Endometrial microvascular endothelial cells (primary cell): ENCODE measurements around the gene DDX4. TPM values are rescaled to one million over a fixed set of nuclear protein-coding genes. Genes with fewer than 3 reads are reported as not detected.
"Not testable (repeated sequence)": the region's sequence is repeated elsewhere in the genome, so short reads cannot be mapped to it uniquely, and the experiment has no call there.

Experiments used
- in situ Hi-C: cut with HindIII; loops from 2 replicates; pipeline ENCODE4 v1.10.0; 2017; ENCODE audit warnings: low sequenced_read_pairs, low pct_unique_long_range_greater_than_20kb; ENCODE audit errors: inconsistent ontology term
- total RNA-seq: library from RNA; depleted of rRNA; stranded (reverse); fragments of >200 nt; gene quantifications from one replicate; pipeline ENCODE4 v1.2.3, GENCODE V29; 2015; ENCODE audit errors: inconsistent ontology term

DDX4 gene
- total RNA-seq, 1 donor from 2014 or later: not detected

- in situ Hi-C loops: not testable (repeated sequence)
Observed at GRCh38 chr5:55815939-55816338, 78.1 kb downstream of the DDX4 start.

GRCh38 chr5:55816342-55816741 lies 78.5 kb downstream of the DDX4 start:
- in situ Hi-C loops: no loop called here

- in situ Hi-C loops: no loop called here
Observed at GRCh38 chr5:55817030-55817429, 79.2 kb downstream of the DDX4 start.

- in situ Hi-C loops: no loop called here
Observed at GRCh38 chr5:55820488-55820887, 82.6 kb downstream of the DDX4 start.

- in situ Hi-C loops: no loop called here
Observed at GRCh38 chr5:55821731-55822512, 84.1 kb downstream of the DDX4 start.

GRCh38 chr5:55823151-55823796 lies 85.4 kb downstream of the DDX4 start:
- in situ Hi-C loops: no loop called here

GRCh38 chr5:55829956-55830355 lies 92.1 kb downstream of the DDX4 start:
- in situ Hi-C loops: no loop called here

GRCh38 chr5:55832446-55832845 lies 94.6 kb downstream of the DDX4 start:
- in situ Hi-C loops: no loop called here

GRCh38 chr5:55836191-55836590 lies 98.3 kb downstream of the DDX4 start:
- in situ Hi-C loops: no loop called here

GRCh38 chr5:55841976-55842375 lies 104.1 kb downstream of the DDX4 start:
- in situ Hi-C loops: no loop called here

- in situ Hi-C loops: no loop called here
Observed at GRCh38 chr5:55847837-55848236, 110.0 kb downstream of the DDX4 start.

GRCh38 chr5:55848783-55849182 lies 110.9 kb downstream of the DDX4 start:
- in situ Hi-C loops: no loop called here

- in situ Hi-C loops: no loop called here
Observed at GRCh38 chr5:55850839-55851674, 113.2 kb downstream of the DDX4 start, which contains the start of gene IL31RA. IL31RA (plus strand) TSS chr5:55851357; CDS start chr5:55851571, 214 bp downstream.

- in situ Hi-C loops: no loop called here
Observed at GRCh38 chr5:55851675-55851979, 113.8 kb downstream of the DDX4 start.

- in situ Hi-C loops: no loop called here
Observed at GRCh38 chr5:55852503-55852902, 114.6 kb downstream of the DDX4 start.

- in situ Hi-C loops: no loop called here
Observed at GRCh38 chr5:55853041-55853670, 115.3 kb downstream of the DDX4 start.

GRCh38 chr5:55853818-55854217 lies 116.0 kb downstream of the DDX4 start:
- in situ Hi-C loops: no loop called here

- in situ Hi-C loops: no loop called here
Observed at GRCh38 chr5:55855509-55855908, 117.6 kb downstream of the DDX4 start.

- in situ Hi-C loops: no loop called here
Observed at GRCh38 chr5:55856516-55857246, 118.8 kb downstream of the DDX4 start.
